GM21529 (cell line): ENCODE data around the gene ADD2.

Experiments used
- ATAC-seq: cut with Tn5 transposase; IDR thresholded peaks from one replicate; pipeline ENCODE4 v1.9.1; 2021; ENCODE audit not compliant: unreplicated experiment

The ADD2 gene

DNA sequence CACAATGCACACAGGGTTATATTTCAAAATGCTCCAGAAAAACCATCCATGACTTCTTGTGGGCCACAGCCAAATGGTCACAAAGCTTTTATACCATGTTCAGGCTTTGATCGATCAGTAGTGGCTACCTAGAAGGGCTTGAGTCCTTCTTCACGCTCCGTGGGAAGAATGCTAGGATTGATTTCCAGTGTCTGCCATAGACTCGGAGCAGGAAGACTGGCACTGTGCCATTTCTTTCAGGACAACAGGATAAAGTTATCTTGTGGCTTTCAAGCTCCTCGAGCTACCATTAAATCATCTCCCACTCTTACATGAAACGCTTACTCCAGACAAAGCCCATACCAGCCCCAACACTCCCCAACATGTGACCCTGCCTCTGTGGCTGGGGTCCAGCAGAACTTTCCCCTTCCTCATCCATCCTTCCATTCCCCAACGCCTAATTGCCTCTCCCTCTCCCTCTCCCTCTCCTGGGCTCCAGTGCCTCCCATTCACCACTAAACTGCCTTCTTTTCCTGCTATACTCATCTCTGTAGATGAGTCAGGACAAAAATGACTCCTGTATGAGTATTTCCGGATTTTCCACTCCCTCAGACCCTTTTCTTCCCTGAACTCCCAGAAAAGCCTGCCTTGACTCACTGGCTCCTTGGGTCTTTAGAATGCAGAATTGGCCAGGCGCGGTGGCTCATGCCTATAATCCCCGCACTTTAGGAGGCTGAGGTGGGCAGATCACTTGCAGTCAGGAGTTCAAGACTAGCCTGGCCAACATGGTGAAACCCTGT lies 40.9 kb downstream of the ADD2 start:
- ATAC-seq, result no peak

DNA sequence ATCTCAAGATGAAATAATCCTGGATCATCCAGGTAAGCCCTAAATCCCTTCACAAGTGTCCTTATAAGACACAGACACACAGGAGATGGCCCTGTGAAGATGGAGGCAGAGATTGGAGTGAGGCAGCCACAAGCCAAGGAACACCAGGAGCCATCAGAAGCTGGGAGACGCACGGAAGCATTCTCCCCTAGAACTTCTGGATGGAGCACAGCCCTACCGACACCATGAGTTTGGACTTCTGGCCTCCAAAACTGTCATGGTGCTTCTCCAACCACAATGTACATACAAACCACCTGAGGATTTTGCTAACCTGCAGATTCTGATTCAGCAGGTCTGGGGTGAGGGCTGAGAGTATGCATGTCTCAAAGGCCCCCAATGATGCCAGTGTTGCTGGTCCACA lies 42.5 kb downstream of the ADD2 start:
- ATAC-seq, result no peak

DNA sequence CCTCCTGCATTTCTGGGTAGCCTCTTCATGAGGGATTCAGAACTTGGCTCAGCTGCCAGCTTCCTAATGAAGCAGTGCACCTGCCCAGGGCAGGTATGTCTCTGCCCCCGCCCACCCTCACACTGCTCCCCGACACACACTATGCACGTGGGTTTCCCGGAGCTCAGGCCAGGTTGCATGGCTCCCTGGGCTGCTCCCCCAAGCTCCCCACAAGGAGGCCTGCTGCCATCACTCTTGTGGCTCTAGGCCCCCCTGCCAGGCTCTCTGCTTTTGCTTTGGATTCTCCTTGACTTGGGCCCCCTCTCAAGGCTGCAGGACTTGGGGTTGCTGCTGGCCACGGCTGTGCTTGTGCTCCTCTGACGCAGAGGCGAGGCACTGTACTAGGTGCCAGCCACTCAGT lies 43.6 kb downstream of the ADD2 start:
- ATAC-seq, result no peak

DNA sequence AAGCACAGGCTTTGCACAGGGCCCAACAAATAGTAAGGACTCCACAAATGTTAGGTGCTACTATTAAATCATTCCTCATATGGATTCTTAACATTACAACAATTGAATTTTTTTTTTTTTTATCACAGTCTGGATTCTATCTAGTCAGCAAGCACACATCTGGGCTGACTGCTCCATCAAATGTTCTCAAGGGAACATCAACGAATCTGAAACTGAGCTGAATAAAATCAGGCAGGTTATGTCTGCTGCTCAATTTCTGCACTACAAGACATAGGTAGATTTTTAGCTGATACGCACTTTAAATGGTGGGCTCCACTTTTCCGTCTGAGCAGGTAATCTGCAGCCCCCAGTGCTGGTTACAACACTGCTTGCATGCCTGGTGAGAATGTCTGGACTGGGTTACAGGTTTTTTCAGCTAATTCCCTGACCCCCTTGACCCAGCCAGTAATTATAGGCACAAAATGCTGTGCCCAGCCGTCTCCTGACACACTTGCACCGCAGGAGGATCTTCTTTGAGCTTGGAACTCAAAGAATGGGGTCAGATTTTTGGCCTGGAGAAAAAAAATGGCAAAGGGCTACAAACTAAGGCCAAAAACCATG lies 44.6 kb downstream of the ADD2 start:
- no peak for ATAC-seq

DNA sequence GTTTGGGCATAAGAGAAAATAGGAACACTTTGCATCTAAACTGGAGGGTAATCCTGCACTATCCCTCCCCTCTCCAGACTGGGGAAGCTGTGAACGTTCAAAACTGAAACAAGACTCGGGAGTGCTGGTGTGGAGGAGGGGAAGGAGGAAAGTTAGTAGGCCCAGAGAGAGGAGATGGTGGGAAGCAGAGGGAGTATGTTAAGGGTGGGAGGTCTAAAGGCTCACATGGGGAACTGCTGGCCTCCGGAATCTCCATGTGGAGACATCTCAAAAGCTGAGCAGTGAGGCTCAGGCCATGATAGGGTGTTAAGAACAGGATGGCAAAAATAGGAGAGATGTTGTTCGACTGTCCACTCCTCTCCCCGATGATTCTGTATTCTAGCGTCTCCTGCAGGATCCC lies 47.9 kb downstream of the ADD2 start:
- ATAC-seq, result no peak

DNA sequence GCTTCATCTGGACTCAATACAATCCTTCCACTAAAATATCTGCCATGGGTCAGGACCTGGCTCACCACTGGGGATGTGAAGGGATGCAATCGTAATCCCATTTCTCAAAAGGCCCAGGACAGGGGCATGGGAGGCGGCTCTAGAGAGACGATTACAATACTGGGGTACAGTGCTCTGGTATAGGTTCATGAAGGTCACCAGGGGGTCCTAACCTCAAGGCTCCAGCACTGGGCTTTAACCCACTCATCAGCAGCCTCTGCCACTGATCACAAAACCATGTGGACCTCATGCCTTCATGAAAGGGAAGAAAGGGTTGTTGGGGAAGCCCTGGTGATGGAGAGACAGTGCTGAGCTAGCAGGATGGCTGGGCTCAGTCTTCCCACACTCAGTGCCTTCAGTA lies 48.8 kb downstream of the ADD2 start:
- no peak for ATAC-seq

DNA sequence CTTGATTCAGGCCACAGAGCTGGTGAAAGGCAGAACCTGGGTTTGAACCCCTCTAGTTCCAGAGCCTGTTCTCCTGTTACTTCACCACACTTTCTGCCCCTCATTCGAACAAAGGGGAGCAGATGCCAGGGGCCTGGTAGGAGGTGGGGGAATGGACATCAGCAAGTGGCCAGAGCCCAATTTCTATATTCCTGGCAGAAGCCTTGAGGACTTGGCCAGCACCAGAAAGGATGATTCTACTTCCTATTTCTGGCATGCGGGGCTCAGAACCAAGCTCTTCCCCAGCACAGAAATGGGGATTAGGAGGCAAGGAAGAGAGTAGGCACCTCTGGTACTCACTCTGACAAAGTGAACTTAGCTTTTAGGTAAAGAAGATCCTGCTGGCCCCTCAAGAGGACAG lies 49.3 kb downstream of the ADD2 start:
- ATAC-seq, result no peak

DNA sequence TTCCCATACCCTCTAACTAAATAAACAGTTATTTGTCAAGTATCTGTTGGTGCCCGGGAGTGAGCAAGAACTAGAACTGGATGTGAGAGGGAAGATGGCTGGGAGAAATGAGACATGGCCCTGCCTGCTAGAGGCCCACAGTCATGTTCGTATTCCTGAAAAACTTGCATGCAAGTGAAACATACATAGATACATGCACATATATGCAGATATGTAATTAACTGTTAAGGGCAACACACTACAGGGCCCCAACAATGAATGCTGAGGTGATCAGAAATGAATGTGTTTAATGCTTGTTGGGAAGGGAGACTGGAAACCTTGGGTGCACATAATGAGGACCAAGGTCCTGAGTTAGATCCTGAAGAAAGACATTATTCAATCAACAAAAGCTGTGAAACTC lies 49.8 kb downstream of the ADD2 start:
- ATAC-seq, result no peak

DNA sequence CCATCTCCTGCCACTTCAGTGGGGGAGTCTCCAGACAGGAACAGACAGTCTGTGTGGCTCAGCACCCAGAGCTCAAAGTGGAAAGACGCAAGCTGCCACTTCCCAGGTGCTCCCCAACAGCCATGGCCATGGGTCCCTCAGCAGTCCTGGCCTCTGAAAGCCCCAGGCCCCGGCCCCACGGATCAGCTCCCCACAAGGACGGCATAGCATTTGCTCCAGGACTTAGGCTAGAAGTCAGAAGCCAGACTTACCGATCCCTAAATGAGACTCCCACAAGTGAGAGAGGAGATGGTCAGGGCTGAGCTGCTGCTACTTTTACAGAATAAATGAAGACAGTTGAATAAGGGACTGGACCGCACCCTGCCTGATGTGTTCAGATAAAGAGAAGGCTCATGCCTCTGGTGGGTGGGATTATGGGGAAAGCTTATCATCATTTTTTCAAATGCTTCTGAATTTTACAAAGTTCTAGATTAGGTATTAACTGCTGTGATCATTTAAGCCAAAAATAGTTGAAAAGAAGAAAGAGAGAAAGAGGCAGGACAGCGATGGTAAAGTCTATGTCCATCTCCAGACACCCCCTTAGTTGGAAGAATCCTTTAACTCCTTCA lies 50.5 kb downstream of the ADD2 start:
- no peak for ATAC-seq

DNA sequence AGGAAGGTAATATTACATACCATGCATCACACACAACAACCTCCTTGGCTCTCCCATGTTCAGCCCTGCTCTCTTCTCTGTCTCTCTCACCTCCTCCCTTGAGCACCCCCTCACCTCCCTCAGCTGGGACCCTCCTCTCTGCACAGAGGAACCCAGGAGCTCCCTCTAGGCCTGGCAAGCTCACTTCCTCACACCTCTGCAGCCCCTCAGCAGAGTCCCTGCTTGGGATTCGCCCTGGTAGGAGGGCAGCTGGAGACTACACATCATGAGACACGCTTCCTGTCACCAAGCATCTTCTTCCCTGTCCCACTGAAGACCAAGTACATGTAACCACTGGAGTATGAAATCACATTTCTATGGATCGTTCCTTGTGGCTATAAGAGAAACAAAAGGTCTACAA lies 51.0 kb downstream of the ADD2 start:
- ATAC-seq, result no peak

DNA sequence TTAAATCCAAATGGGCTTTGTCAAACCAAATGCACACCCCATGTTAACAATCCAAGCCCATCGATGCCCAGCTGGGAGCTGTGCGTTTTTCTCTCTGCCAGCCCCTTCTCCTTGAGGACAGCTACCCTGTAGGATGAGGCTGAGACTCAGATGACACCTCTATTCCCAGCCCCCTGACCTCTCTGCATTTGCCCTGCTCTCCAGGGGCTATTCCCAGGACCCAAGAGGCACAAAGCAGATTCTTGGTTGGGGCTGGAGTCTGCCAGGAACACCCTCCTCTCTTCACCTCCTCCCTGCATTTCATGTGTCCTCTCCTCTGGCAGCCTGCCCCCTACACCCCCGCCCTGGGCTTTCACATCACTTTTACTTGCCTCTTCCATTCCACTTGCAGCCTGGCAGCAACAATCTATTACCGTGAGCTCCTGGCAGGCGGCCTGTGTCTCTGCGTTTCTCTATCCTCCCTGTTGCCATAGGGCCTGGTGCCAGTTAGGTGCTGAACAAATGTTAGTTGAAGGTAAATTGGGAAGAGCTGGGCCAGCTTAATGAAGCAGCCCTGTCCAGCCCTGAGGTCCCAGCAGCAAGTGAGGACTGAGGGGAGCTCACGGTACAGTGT lies 51.8 kb downstream of the ADD2 start:
- no peak for ATAC-seq

DNA sequence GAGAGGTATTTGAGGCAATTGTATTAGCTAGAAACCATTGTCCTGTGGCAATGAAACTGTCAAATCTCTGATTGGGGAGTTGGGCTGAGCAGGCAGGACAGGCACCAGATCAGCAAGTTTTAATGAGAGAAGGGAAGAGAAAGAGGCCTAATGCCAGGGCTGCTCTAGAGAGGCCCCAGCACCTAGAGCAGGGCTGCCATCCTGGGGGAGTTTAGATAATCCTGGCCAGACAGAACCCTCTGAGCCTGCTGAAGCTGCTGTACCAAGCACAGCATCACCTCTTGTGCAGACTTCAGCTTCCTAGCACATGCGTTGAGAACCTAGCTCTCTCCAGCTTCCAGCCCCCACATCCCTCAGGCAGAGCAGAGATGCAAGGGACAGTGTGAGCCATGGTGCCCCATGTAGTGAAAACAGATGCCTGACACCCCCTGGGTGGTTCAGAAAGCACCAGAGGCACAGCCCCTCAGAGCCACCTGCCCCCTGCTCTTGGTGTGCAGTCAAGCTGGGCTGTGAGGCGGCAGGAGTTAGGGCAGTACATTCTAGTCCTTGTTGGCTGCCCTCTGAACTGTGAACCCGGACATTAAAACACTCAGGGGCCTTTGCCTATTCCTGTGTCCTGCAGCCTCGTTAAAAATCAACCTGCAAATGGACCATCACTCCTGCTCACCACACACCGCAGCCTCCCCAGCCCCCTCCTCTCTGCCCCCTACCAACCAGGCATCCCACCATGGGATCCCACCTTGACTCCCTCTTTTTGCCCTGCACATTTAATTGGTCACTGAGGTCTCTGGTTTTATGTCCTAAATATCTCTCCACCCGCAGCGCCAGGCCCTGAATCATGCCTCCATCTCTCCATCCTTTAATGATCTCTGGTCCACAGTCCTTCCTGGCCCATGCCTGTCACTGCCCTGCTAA lies 52.7 kb downstream of the ADD2 start:
- no peak for ATAC-seq

DNA sequence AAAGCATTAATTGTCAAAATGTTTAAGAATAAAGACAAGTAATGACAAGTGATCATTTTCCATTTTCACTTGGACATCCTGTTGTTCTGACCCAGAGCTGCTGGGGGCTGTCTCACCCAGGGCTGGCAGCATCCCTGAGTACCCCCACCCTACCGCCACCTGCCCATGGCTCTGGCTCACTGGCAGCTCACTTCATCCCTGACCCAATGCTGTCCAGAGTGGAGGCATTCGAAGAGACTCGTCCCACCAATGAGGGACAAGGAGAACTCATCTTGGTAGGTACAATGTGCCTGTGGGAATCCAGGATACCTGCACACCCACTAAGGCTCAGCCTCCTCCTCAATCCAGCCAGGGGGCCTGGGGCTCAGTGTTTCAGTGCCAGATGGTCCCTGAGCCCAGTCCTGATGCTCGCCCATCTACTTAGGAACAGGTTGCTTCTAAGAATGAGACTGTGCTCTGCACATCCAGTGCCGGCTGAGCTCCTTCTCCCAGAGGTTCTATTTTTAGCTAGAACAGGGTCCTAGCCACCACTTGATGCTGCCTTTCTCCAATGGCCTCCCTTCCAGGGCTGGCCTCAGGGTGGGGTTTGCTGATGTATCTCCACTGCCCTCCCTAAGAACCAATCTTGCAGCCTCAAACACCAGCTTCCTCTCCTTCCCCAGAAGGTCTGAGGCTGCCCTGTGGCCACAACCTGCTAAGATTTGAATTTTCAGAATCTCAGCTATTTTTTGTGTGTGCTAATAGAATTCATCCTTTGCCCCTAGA lies 53.7 kb downstream of the ADD2 start:
- no peak for ATAC-seq

DNA sequence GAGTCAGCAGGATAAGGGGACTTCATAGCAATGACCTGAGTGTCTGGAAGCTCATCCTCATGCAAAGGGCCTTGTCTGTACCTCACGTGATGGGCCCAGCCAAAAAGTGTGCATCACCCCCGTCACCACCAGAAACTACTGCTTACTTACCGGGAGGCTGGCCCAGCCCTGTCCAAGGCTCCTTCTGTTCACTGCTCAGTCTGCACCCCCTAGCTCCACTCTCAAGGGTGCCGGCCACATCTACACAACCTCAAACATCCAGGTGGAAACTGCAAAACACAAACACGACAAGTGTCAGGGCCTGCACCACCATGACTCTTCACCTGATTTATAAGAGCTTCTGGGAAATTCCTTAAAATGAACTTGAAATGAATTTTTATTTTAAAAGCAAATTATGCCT lies 55.1 kb downstream of the ADD2 start:
- no peak for ATAC-seq

DNA sequence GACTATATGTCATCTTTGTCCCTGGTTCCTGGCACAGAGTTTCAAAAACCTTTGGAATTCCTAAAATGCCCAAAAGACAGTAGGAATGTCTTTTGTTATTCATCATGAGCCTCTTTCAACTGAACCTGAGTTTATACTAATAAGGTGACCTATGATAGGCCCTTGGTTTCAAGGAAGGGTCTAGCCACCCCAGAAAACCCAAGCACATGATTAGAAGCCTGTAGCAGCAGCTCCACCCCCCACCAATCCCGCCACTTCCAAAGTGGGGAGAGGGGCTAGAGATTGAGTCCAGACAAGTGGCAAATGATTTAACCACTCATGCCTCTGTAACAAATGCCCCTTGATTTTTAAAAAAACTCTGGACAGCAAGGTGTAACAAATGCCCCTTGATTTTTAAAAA lies 56.8 kb downstream of the ADD2 start:
- no peak for ATAC-seq

DNA sequence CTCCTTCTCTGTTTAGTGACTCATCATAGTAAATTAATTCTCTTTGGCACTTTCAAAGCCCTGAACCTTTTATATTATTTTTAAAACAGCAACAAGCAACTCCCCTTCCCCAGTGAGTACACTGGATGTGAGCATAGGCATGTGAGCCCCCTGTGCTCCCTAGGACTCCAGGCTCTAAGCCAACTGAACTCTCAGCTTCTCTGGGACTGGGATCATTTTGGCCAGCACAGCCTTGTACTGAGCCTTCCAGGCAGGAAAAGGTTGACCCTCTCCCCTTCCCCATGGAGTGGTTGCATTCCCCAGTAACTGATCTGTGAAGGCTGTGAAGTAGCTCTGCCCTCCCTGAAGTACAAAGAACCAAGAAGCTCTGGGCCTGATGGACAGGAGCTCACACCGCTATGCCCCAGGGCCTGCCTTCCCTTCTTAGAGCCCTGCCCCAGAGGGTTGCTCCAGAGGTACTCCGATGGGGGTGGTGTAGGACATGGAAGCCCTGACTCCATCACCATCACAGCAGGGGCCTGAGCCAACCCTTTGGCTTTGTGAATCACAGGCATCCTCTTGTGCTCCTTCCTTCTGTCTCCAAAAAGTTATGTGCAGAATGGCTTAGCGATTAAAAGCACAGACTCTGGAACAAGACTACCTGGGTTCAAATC lies 57.8 kb downstream of the ADD2 start:
- ATAC-seq, result no peak

DNA sequence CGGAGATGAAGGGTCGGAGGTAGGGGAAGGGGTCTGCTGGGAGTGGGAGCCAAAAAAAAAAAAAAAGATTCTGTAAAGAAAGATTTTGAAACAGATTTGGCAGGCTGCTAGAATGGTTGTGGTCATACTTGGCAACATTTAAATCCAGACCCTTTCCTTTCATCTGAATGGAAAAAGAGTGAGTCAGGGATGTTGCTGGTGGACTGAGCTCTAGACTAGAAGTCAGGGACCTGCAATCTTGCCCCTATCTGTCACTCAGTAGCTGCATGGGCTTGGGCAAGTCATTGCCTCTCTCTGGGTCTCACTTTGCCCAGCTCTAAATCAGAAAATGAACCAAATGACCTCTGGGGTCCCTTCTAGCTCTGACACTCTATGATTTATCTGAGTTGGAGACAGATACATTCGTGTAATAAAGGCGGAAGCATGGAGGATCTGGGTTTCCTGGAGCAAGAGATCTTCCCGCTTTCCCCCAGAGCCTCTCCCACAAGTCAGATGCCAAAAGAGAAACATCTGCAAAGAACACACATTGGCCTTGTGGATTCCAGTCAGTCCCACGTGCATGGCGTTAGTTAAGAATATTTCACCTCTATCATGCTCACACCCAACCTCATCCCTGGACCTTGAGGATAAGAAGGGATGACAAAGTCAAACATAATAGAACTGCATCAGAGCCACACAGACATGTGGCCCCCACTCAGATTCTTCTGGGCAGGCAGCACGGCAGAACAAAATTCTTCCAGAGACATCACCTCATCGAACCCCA lies 58.5 kb downstream of the ADD2 start:
- no peak for ATAC-seq

DNA sequence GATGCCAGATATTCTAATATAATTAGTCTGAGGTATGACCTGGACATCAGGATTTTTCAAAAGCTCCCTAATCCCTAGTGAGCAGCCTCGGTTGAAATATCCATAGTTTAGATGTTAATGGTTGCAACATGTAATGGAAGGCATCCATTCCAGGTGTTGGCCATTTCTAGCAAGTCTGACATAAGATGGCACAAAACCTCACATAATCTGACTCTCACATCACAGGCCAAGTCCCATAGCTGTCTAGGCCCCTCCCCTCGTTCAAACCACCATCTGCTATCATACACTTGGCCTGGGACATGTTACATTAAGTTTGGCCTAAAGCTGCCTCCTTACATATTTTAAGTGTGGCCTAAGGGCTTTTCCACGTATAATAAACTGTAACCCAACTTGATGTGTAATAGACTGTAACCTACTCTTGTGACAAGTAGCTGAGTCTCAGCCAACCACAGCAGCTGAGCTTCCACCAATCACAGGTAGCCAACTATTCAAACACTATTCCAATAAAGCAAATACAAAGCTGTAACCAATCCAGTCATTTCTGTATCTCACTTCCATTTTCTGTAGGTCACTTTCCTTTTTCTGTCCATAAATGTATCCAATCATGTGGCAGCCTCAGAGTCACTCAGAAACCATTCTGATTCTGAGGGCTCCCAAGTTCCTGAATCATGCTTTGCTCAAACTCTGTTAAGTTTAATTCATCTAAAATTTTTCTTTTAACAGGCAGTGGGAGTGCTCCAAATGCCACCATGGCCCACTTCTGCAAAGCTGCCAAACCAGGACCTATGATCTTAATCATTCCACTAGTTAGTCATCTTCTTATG lies 59.4 kb downstream of the ADD2 start:
- no peak for ATAC-seq
